GM11168 (cell line): ENCODE results near the gene FGFR1OP2.
"Not testable (repeated sequence)": the region's sequence is repeated elsewhere in the genome, so short reads cannot be mapped to it uniquely, and the experiment has no call there.

ENCODE experiments used
- in situ Hi-C: fragments of 300-500 bp; cut with MboI; formaldehyde crosslinking; loops from one replicate; pipeline ENCODE4 v1.12.0; 2022; ENCODE audit warnings: low sequenced_read_pairs; ENCODE audit not compliant: unreplicated experiment

FGFR1OP2 gene

DNA sequence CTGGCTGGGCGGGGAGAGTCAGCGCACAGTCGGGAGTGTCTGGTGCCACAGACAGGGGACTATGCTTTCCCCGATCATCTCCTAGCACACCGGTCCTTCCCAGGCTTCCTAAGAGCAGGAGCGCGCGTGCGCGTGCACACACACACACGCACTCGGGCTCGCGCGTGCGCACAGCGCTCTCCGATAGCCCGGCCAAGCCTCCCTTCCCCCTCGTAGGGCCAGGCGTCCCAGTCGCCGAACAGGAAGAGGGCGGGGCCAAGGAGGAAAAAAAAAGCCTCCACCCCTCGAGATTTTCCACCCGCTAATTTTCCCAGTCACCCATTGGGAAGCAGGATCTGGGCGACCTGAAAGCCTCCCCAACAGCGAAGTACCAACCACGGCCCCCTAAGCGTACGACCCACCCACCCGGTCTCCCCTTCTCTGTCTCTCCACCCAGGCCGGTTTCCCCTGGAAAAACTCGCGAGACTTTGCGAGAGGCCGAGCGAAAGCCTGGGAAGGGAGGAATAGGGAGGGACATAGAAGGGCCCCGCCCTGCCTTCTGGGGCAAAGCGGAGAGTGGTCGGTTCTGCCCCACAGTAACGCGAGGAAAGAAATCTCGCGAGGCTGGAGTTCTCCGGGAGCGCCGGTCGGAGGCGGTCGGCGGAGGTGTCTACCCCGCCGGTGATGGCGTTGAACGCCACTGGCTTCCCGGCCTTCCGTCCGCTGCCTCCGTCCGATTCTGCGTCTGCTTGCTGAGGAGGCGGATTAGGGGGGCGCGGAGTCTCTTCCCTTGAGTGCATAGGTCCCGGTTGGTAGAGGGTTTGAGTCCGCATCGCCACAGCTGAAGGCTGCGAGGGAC, at the start of gene FGFR1OP2, which contains the start of gene INTS13:
Gene FGFR1OP2 (plus strand): TSS at position 608 of the 838 bp plus-strand sequence. CDS start 15,689 bp downstream, outside the sequence.
Gene INTS13 (minus strand): TSS at position 119 of the 838 bp plus-strand sequence. CDS start 1,178 bp downstream, outside the sequence.
- in situ Hi-C loops: no loop called here

DNA sequence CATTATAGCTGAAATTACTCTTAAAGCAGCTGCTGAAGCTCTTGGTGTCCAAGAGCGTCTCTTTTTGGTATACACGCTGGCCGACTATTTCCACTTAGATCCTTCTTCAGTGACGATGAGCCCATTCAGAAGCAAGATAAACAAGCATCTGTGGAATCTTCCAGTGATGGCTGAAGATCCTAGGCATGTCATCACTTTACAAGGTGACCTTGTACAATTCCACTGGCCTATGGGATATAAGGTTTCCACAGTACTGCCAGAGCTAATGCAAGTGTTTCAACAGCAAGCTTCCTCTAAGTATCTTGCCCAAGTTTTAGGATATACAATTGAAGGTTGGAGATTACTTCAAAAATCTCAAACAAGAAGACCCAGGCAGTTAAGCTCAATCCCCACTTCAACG, 47.5 kb upstream of the FGFR1OP2 start:
- in situ Hi-C loops: no loop called here

DNA sequence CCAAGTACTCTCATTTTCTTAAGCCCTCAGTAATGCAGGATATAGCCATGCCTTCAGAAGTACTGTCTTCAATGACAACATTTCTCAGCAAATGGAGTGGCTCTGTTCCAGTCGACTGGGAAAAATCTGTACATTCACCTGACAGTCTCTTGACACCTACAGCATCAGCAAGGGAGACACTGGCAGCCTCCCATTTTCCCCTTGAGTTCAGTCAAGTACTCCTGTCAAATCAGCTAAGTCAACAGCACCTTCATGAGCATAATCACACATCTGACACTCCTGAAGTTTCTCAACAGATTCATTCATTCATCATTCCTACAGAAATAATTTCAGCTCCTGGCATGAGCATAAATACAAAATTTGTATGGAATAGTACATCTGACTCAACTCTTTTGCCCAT, 46.6 kb upstream of the FGFR1OP2 start:
- in situ Hi-C loops: no loop called here

DNA sequence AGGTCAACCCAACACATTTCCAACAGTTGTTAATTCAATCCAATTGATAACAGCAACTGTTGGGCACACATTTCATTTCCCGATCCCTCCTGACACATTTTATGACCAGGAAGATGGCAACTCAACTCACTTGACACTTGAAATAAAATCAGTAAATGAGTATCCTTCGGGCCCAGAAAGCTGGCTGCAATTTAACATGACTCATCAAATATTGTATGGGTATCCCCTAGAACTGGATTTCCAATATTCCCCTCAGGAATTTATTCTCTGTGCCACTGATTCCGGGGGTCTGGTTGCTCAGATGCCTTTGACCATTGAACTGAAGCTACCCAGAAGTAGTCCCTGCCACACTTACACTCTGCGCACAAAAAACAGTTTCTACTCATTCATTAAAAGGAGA, 42.6 kb upstream of the FGFR1OP2 start:
- in situ Hi-C loops: no loop called here

DNA sequence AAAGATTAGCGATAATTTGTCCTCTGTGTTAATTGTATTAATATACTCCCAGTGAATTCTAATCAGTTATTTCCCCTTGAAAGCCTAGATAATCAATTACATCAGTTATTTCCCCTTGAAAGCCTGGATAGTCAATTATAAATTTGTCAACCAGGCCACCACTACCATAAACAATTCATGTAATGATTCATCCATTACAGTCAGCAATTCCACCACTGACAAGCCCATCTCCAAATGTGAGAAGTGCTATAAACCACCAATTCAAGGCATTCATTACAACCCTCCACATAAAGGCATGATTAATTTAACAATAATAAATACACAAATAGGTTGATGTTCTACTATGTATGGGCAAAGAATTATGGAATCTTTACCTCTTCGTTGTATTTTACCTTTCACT, 41.4 kb upstream of the FGFR1OP2 start:
- in situ Hi-C loops: no loop called here

DNA sequence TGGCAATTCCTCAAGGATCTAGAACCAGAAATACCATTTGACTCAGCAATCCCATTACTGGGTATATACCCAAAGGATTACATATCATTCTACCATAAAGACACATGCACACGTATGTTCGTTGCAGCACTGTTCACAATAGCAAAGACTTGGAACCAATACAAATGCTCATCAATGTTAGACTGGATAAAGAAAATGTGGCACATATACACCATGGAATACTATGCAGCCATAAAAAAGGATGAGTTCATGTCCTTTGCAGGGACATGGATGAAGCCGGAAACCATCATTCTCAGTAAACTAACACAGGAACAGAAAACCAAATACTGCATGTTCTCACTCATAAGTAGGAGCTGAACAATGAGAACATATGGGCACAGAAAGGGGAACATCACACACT, 34.9 kb upstream of the FGFR1OP2 start:
- in situ Hi-C loops: not testable (repeated sequence)

DNA sequence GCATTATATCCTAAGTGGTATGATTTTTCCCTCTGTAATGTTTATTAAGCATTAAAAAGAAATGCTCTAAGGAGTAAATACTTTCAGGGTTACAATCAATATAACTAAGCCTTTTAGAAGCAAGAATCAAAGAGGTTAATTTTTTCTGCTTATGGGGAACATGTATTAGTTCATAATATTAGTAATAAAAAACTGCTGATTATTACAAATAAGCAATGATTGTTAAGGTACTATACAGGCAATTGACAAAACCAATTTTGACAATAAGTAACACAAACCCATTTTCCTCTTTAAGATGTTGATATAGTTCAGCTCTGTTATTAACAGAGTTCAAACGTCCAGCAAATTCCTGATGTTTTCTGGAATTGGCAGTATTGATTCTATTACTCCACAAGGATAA, 32.2 kb upstream of the FGFR1OP2 start:
- in situ Hi-C loops: no loop called here

DNA sequence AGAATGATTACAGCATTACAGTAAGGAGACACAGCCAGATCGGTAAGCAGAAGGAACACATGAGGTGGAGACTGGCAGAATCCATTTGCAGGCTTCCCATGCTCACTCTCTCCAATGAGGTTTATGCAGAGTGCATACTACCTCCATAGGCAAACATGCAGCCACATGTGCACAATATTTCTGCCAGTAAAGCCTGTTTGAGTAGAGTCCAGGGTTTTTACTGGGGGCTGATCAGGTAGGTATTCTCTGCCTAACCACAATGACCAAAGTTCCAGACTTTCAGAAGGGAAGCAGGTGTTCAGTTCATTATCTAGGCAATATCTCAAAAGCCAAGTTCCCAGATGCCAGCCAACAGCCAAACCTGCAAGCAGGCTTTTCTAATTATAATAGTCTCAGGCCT, 31.6 kb upstream of the FGFR1OP2 start:
- in situ Hi-C loops: no loop called here

DNA sequence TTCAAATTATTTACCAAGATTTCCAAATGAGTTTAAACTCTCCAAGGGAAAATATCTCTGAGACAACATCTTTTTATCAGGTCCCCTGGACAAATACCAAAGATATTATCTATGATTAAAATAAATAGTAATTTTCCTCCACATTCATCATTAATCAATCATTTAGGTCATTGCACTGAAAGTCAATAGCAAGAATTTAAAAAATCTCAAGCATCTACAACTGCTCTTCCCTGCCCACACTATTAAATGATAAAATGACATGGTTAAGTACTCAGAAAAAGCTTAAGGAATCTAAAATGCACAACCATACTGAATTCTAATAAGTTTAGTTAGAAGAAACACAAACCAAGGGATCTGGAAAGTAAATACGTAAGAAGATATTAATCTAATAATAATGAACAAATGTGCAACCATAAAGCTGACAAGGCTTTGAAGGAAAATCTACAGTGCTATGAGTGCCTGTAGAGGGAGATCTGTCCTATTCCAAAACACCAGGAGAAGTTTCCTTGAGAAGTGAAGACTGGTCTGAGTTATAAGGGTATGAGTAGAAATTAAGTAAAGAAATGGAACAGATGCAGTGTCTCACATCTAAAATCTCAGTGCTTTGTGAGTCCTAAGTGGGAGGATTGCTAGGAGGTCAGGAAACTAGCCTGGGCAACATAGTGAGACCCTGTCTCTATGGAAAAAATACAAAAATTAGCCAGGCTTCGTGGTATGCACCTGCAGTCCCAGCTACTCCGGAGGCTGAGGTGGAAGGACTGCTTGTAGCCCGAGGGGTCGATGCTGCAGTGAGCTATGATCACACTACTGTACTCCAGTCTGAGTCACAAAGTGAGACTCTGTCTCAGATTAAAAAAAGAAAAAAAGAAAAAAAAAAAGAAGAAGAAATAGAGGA, 19.7 kb upstream of the FGFR1OP2 start:
- in situ Hi-C loops: no loop called here

DNA sequence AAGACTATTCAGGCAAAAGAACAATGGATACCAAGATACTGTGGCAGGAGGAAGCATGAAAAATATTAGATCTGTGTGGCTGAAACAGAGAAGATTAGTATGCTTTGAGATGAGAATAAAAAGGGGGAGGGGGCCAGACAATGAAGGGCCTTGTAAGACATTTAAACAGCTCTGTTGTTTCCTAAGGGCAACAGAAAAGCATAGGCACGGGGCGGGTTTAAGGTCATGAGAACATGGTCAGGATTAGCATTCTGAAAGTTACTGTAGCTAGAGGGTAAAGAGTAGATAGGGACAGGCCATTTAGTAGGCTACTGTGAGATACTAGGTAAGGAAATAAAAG, 19.1 kb upstream of the FGFR1OP2 start:
- in situ Hi-C loops: no loop called here

DNA sequence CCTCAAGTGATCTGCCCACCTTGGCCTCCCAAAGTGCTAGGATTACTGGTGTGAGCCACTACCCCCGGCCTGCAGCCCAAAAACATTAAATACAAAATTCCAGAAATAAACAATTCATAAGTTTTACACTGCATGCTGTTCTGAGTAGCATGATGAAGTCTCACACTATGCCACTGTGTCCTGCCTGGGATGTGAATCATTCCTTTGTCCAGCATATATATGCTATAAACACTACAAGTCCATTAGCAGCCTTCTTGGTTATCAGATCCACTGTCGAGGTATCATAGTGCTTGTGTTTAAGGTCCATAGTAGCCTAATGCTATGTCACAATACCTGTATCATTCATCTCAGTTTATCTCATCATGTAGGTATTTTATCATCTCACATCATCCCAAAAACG, 16.4 kb upstream of the FGFR1OP2 start:
- in situ Hi-C loops: no loop called here

DNA sequence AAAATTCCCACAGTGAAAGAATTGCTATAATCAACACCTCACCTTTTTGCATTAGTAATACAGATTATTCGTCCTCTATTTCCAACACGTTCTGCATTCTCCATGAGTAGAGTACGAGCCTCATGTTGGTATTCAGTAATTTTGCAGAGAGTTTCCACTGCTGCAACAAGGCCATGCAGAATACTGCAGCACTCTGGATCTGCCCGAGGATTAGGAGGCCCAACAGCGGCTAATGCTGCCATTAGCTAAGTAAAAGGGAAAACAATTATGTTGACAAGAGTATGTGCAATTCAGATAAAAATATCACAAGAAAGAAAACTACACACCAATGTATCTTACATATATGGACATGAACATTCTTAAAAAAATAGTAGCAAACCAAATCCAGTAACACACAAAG, 9.6 kb upstream of the FGFR1OP2 start:
- in situ Hi-C loops: no loop called here

DNA sequence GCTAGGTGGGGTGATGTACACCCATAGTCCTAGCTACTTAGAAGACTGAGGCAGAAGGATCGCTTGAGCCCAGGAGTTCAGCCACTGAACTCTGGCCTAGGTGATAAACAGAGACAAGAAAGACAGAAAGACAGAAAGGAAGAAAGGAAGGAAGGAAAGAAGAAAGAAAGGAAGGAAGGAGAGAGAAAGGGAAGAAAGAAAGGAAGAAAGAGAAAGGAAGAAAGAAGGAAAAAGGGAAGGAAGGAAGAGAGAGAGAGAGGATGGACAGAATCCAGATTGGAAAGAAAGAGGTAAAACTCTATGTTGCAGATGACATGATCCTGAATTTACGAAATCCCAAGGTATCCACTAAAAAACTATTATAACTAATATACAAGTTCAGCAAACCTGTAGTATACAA, 8.7 kb upstream of the FGFR1OP2 start:
- in situ Hi-C loops: no loop called here

DNA sequence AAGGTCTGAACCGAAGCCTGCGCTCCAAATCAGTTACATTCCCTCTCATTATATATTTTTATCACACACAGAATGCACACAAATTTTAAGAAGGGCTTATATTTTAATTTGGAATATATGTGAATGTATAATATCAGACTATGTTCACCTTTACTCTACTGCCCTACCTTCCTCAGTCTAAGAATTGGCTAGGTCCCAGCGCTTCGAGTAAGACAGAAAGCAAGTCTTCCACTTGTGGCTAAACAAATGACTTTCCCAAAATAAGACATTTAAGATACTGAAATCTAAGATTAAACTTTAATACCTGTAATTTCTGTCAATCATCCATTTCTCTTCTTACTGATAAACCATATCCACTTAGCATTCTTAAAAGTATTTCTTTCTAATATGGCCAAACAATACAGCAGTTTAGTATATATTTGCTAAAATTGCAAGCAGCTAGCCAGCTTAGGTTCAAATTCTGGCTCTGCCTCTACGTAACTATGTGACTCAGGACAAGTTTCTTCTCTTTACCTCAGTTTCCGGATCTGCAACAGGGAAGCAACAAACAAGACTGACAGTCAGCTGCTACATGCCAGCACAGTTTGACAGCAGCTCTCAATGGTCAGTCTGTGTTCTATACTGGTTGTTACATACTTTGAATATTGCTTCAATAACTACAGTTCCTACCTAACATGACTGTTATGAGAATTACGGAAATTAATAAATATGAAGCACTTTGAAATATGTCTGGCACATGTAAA, 2.5 kb upstream of the FGFR1OP2 start:
- in situ Hi-C loops: no loop called here

DNA sequence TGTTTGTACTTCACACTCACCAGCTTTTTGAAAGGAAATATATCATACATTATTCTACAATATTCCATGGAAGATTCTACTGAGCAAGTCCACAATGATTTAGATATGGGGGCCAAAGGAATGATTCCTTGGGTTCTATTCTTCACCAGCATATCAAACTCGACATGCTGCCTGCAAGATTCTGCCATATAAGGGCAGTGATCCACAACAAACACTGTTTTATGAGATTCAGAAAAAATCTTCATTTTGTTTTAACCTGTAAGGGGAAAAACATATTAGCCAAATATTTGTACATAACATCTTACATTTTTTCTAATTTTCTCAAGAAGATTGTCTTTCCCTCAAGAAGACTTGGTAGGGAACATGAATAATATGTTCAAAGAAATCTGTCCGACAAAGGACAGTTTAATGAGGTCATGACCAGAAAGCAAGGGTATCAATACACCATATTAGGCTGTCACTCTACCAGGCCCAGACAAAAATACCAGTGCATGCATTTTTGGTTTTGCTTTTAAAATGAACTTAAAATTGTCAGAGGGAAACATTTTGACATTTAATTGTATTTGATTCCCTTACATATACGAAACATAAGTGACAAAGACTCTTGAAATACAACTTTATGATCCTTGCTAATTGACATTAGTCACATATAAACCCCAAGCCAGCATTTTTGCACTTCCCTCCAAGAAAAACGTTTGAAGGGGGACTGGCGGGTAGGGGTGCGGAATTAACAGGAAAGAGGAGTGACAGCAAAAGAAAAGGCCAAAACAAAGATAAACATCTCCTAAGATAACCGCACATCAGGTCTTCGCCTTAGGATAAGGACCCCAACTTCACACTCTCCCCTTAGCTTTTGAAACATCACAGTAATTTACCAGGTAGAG, 1.5 kb upstream of the FGFR1OP2 start:
- in situ Hi-C loops: no loop called here

DNA sequence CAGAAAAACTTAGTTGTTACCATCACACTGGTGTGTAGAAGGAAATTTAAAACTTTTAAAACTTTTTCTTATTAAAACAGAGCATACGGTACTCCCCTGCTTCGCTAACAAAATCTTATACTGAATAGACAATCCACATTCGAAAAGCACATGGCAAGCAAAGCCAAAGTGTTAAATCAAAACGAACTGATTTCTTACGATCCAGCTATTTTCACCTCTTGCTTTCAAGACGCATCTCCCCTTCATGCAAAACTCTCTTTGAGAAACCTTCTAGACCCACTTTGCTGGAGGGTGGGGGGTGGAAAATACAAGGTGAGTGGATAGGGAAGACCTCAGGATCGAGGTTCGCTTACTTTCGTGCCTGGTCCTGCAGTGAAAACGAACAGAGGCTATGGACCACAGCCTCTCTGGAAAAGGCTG, 817 bp upstream of the FGFR1OP2 start:
- in situ Hi-C loops: no loop called here

DNA sequence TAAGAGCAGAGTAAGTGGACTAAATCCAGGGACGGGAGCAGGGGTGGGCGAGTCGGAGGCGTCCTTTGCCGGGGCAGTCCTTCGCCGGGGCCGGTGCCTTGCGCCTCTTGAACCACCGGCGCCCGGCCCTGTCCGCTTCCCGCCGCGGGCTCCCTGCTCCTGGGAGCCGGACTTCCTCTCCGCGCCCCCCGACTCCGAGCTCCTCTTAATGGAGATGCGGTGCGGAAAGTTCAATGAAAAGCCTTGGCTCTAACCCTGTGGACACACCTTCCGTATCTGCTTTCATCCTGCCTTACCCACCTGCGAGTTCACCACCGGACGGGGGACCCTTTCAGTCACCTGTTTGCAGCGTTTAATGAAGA, 412 bp downstream of the FGFR1OP2 start:
- in situ Hi-C loops: no loop called here

DNA sequence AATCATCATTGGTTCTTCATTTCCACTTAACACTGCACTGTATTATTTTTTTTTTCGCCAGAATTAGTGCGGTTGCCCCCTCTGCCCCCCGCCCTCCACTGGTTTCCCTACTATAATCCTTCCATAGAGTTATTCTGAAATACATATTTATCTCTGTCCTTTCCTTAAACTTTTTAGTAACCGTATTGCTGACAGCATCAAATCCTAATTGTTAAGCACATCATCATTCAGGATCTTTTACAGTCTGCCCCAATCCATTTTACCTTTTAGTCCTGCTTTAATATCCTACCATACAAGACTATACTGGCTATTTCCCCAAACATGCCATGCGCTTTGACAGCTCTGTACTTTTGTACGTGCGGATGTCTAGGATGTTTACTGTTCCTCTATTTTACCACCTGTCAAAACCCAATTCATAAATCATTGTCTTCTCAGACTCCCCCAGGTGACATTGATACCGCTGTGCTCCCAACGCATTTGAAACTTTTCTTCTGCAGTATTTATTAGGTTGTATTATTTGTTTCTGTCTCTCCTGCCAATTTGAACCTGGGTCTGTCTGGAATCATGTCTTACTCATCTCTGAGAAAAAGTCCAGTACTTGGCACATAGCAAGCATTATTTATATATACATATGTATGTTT, 1.0 kb downstream of the FGFR1OP2 start:
- in situ Hi-C loops: no loop called here

DNA sequence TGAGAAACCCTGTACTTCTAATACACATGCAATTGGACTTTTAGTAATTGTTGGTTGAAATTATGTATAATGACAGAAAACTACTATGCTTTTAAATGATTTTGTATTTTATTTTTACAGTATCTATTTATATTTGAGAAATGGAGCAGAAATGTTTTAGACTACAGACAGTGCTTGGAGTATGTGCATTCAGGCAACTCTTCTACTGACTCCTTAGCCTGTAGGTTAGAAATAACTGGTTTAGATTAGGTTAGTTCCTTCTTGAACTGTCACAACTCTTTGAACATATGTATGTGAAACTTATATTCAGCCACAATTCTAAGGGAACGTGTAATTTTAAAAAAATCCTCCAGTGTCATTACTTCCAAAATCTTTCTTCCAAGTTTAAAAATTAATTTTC, 1.7 kb downstream of the FGFR1OP2 start:
- in situ Hi-C loops: no loop called here
